GM18951 (cell line): ENCODE measurements around the gene SLC19A1.

Experiments
- POLR2A ChIP-seq: IDR thresholded peaks from 4 replicates; pipeline ENCODE4 v1.6.1; 2011; ENCODE audit warnings: mild to moderate bottlenecking; ENCODE audit not compliant: insufficient read length, insufficient read depth; ENCODE audit errors: extremely low read depth
- in situ Hi-C: fragments of 300-500 bp; cut with MboI; formaldehyde crosslinking; loops from one replicate; pipeline ENCODE4 v1.12.0; 2022; ENCODE audit warnings: low sequenced_read_pairs, mixed read lengths, inconsistent platforms; ENCODE audit not compliant: unreplicated experiment

The SLC19A1 gene

DNA sequence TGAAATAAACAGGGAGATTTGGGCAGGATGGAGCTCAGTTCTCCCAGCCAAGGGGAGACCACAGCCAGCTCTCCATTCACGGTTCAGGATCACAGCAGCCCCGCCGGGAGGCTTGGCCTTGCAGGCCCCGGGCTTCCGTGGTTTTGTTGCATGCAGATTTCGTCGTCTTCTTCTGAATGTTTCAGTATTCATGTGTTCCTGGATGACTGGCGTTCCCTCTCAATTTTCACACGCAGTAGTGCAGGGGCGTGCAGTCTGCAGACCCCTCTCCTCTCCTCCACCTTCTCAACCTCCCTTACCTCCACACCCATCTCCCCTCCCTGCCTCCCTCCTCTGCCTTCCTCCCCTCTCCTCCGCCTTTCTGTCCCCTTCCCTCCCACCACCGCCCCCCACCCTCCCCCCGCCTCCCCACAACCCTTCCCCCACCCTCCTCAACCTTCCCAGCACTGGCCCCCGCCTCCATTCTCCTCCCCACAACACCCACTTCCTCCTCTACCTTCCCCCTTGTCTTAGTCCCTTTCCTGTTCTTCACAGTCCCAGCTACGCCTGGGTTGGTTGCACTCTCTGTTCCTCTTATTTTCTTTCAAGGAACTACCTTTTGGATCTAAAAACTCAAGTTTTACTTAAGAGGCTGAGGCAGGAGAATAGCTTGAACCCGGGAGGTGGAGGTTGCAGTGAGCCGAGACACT, 8.4 kb upstream of the SLC19A1 start:
- TF ChIP-seq POLR2A = no peak
- in situ Hi-C loops = no loop called here

DNA sequence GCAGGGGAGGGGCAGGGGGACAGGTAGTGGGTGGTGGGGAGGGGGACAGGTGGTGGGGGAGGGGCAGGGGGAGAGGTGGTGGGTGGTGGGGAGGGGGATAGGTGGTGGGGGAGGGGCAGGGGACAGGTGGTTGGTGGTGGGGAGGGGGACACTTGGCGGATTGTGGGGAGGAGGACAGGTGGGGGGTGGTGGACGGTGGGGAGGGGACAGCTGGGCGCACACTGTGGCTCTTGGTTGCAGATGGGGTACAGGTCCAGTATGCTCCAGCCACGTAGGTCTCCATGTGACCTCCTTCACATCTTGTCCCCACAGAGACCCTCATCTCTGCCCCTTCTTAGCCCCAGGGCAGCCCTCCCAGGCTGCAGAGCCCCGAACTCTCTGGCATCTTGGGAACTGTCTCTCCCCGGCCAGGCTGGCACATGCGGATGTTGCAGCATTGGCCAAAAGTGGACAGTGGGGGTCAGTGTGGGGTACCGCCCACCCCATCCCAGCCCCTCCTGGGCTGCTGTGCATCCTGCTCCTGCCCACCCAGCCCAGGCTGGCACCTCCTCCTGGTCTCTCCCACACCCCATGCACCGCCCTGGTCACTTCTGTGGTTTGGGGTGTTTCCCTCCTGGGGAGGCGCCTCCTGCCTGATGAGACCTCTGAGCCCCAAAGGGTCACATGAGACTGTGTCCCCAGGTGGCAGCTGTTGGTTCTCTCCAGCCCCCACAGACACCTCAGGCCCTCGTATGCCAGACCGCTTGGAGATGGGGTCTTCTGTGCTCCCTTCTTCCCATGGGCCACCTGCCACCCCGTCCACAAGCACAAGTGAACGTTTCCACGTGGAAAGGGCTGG, 7.6 kb upstream of the SLC19A1 start:
- in situ Hi-C loops = no loop called here
- no peak for TF ChIP-seq POLR2A

DNA sequence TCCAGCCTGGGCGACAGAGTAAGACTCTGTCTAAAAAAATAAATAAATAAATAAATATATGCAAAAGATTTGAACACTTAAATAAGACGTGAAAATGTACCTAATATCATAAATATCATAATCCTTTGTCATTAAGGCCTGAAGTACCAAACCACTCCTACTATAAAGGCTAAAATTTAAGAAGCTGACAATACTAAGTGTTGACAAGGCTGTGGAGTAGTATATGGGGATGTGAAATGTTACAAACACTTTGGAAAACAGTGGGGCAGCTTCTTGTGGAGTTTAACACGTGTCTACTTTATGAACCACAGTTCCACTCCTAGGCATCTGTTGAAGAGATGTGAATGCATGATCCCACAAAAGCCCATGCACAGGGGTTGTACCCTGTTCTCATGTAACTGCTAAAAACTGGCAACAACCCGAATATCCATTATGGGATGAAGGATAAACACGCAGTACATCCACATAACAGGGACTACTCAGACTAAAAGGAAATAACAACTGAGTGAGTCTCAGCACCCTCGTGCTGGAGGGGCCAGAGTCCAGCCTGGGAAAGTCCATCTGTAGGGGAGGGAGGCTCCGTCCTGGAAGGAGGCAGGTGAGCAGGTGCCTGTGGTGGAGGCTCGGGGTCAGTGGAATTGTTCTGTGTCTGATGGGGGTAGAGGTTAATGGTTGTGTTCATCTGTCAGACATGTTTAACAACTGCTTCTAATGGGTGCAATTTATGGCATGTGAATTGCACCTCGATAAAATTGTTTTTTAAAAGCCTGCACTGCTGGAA, 6.7 kb upstream of the SLC19A1 start:
- in situ Hi-C loops = no loop called here
- TF ChIP-seq POLR2A = no peak

GRCh38 chr21:45547545-45547900, 5.3 kb upstream of the SLC19A1 start:
- no peak for TF ChIP-seq POLR2A
- in situ Hi-C loops = no loop called here

DNA sequence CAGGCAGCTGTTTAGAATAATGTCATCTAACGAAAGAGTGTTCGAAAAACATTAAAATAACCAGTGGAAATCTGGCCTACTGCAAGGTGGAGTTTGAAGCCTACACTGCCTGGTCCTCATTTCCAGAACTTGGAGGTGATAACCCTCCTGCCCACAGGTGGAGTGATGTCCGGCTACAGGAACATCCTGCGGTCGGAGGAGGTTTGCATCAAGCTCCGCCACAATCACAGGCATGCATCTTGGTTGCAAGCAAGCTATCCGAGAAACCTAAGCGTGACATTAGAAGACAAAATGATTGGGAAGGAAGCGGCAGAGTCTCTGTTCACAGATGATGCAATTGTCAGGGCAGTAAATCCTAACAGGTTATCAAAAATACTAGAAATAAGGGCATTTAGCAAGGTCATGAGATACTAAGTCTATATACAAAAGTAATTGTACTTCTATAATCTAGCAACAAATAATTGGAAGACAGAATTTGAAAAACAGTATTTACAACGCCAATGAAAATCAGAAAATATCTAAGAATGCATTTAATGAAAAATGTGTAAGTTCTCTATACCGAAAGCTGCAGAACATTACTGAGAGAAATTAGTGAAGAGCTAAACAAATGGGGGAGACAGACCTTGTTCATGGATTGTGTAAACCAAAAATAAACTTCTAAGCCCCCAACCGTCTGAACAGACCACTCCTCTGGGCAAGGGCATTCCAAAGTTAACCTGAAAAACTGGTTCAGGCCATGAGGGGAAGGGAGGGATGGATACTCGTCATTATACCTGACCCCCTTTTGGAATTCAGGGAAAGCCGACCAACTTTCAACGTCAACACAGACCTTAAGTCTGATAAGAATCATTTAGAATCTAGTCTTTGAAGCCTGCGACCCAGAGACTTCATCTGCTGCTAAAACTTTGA, 4.7 kb upstream of the SLC19A1 start:
- no peak for TF ChIP-seq POLR2A
- in situ Hi-C loops = no loop called here

GRCh38 chr21:45545691-45546531, 3.7 kb upstream of the SLC19A1 start:
- in situ Hi-C loops = no loop called here

DNA sequence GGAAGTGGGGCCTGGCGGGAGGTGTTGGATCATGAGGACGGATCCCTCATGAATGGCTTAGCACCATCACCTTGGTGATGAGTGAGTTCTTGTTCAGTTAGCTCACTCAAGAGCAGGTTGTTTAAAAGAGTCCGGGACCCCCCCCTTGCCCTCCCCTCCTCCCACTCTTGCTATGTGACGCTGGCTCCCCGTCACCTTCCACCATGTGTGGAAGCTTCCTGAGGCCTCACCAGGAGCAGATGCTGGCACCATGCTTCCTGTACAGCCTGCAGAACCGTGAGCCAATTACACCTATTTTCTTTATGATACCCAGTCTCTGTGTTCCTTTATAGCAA, 3.0 kb upstream of the SLC19A1 start:
- in situ Hi-C loops = no loop called here
- TF ChIP-seq POLR2A = no peak

More at GRCh38 chr21:45545691-45546531, 3.7 kb upstream of the SLC19A1 start:
- no peak for TF ChIP-seq POLR2A

GRCh38 chr21:45544449-45545235, 2.4 kb upstream of the SLC19A1 start:
- in situ Hi-C loops = no loop called here
- no peak for TF ChIP-seq POLR2A

- in situ Hi-C loops = no loop called here
- no peak for TF ChIP-seq POLR2A
Observed at GRCh38 chr21:45543710-45544448, 1.6 kb upstream of the SLC19A1 start.

- in situ Hi-C loops = no loop called here
- TF ChIP-seq POLR2A = no peak
Observed at GRCh38 chr21:45543371-45543709, 1.1 kb upstream of the SLC19A1 start.

DNA sequence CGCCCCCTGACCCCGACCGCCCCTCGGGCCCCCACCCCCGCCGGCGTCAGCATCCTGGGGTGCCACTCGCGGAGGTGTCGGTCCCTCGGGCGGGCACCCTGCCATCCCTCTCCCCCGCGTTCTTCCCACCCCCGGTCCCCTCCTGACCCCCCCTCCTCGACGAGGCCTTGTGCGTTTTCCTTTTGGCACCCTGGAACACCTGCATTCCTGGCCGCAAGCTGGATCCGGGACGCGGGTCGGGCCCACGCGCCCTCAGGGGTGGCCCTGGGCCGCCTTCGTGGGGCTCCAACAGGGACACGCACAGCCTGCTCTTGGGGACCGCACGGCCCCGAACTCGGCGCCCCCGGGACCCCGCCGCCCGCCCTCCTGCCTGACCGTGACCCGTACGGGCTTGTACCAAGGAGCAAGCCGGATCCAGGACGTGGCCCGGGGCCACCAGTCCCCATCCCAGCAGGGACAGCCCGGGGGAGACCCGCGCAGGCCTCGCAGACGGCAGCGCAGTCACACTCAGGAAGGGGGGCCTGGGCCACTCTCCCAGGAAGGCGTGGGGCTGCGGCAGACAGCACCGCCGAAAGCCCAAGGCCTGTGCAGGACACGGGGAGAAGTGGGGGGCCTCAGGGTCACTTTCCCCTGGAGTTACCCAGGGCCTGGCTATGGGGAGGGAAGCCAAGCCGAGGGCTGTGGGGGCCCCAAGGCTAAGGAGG, 579 bp upstream of the SLC19A1 start:
- in situ Hi-C loops = no loop called here

More for the DNA sequence above, 579 bp upstream of the SLC19A1 start:
- no peak for TF ChIP-seq POLR2A
